ENCODE results near the gene RBFOX2.

Gene RBFOX2

GRCh38 chr22:35961480-35962295 is 66.9 kb downstream of the RBFOX2 start:
- DNase-seq (ENCODE audit: low read depth), result no peak
- no peak for TF ChIP-seq CTCF (IDR thresholded peaks at IDR 0.05; ENCODE audit: insufficient read depth, low read depth, low read length, missing control alignments)
- H3K4me3 ChIP-seq (ENCODE audit: low read depth, low read length), result no peak overlapping the region

GRCh38 chr22:35960854-35961253 is 67.8 kb downstream of the RBFOX2 start:
- H3K4me3 ChIP-seq (ENCODE audit: low read depth, low read length), result no peak overlapping the region
- DNase-seq (ENCODE audit: low read depth), result no peak
- TF ChIP-seq CTCF (IDR thresholded peaks at IDR 0.05; ENCODE audit: insufficient read depth, low read depth, low read length, missing control alignments), result no peak

GRCh38 chr22:35959121-35959800 is 69.4 kb downstream of the RBFOX2 start:
- no peak for TF ChIP-seq CTCF (IDR thresholded peaks at IDR 0.05; ENCODE audit: insufficient read depth, low read depth, low read length, missing control alignments)
- no peak overlapping the region for H3K4me3 ChIP-seq (ENCODE audit: low read depth, low read length)
- no peak for DNase-seq (ENCODE audit: low read depth)

- TF ChIP-seq CTCF (IDR thresholded peaks at IDR 0.05; ENCODE audit: insufficient read depth, low read depth, low read length, missing control alignments), result no peak
- no peak for DNase-seq (ENCODE audit: low read depth)
- H3K4me3 ChIP-seq (ENCODE audit: low read depth, low read length), result no peak overlapping the region
These were observed 70.3 kb downstream of the RBFOX2 start for GRCh38 chr22:35958334-35958733.

- DNase-seq (ENCODE audit: low read depth), result no peak
- H3K4me3 ChIP-seq (ENCODE audit: low read depth, low read length), result no peak overlapping the region
- TF ChIP-seq CTCF (IDR thresholded peaks at IDR 0.05; ENCODE audit: insufficient read depth, low read depth, low read length, missing control alignments), result no peak
These were observed 71.0 kb downstream of the RBFOX2 start for GRCh38 chr22:35957589-35957988.

- TF ChIP-seq CTCF (IDR thresholded peaks at IDR 0.05; ENCODE audit: insufficient read depth, low read depth, low read length, missing control alignments), result no peak
- H3K4me3 ChIP-seq (ENCODE audit: low read depth, low read length), result no peak overlapping the region
- peak; percentile 61 for DNase-seq (ENCODE audit: low read depth)
These were observed 71.8 kb downstream of the RBFOX2 start for GRCh38 chr22:35956850-35957249.
